ENCODE measurements around the gene LLCFC1.

LLCFC1 gene

DNA sequence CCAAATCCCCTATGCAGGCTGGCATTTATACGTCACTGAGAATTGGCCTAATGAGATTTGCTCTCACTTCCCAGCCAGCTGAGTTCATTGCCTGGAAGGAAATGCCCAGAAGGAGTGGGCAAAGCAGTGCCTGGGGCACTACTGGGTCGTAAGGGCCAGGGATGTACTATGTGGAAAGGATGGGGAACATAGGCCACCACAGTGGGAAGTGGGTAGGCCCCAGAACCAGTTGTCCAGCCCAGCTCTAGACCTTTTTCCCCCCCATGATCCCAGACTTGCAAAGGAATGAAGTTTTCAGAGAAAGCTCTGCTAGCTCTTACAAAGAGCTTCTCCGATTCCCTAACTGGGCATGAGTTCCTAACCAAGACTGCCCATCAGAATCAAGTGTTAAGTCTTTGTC is 19.6 kb upstream of the LLCFC1 start:
- TF ChIP-seq POU2F2 (IDR thresholded peaks at IDR 0.05; ENCODE audit: low read depth, low read length): no peak
- TF ChIP-seq TAF1 (IDR thresholded peaks at IDR 0.05; ENCODE audit: low read depth, low read length): no peak
- no peak for TF ChIP-seq PAX5 (IDR thresholded peaks at IDR 0.05; ENCODE audit: insufficient read depth, low read length, severe bottlenecking)
- TF ChIP-seq POLR2AphosphoS5 (IDR thresholded peaks at IDR 0.05; ENCODE audit: low read depth, low read length): no peak
- no peak for TF ChIP-seq POLR2A (IDR thresholded peaks at IDR 0.05; ENCODE audit: low read depth, low read length)

GRCh38 chr7:142923391-142923790 is 15.9 kb upstream of the LLCFC1 start:
- FAIRE-seq: no peak
- no peak for TF ChIP-seq POLR2A (IDR thresholded peaks at IDR 0.05; ENCODE audit: low read depth, low read length)
- TF ChIP-seq PAX5 (IDR thresholded peaks at IDR 0.05; ENCODE audit: insufficient read depth, low read length, severe bottlenecking): no peak
- TF ChIP-seq SPI1 (IDR thresholded peaks at IDR 0.05; ENCODE audit: low read depth, low read length): no peak
- no peak for TF ChIP-seq POU2F2 (IDR thresholded peaks at IDR 0.05; ENCODE audit: low read depth, low read length)
- TF ChIP-seq TAF1 (IDR thresholded peaks at IDR 0.05; ENCODE audit: low read depth, low read length): no peak
- no peak for TF ChIP-seq POLR2AphosphoS5 (IDR thresholded peaks at IDR 0.05; ENCODE audit: low read depth, low read length)
- no peak for DNase-seq (ENCODE audit: insufficient read length, low spot score)

More for the DNA sequence above, 19.6 kb upstream of the LLCFC1 start:
- no peak for DNase-seq (ENCODE audit: insufficient read length, low spot score)
- FAIRE-seq: no peak

GRCh38 chr7:142925413-142925812 is 13.9 kb upstream of the LLCFC1 start:
- FAIRE-seq: no peak
- TF ChIP-seq PAX5 (IDR thresholded peaks at IDR 0.05; ENCODE audit: insufficient read depth, low read length, severe bottlenecking) (no peak), POU2F2 (IDR thresholded peaks at IDR 0.05; ENCODE audit: low read depth, low read length) (no peak), POLR2A (IDR thresholded peaks at IDR 0.05; ENCODE audit: low read depth, low read length) (no peak), SPI1 (IDR thresholded peaks at IDR 0.05; ENCODE audit: low read depth, low read length) (no peak), POLR2AphosphoS5 (IDR thresholded peaks at IDR 0.05; ENCODE audit: low read depth, low read length) (no peak), TAF1 (IDR thresholded peaks at IDR 0.05; ENCODE audit: low read depth, low read length) (no peak)
- DNase-seq (ENCODE audit: insufficient read length, low spot score): no peak

DNA sequence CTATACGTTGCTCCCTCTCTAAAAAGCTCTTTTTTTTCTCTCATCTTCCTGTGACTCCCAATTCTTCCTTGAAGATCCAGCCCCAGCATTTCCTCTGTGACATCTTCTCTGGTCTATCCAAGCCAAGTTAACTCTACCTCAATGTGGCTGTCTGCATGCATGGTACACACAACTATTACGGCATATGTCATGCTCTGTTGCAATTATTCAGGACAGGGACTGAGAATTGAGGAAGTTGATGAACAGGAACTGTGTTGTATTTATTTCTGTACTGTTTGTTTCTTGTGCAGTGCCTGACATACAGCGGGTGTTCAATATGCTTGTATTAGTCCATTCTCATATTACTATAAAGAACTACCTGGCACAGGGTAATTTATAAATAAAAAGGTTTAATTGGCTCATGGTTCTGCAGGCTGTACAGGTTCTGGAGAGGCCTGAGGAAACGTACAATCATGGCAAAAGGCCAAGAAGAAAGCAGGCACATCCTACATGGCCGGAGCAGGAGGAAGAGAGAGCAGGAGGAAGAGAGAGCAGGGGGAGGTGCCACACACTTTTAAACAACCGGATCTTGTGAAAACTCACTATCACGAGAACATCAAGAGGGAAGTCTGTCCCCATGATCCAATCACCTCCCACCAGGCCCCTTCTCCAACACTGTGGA is 12.1 kb upstream of the LLCFC1 start:
- FAIRE-seq: no peak
- no peak for DNase-seq (ENCODE audit: insufficient read length, low spot score)
- TF ChIP-seq PAX5 (IDR thresholded peaks at IDR 0.05; ENCODE audit: insufficient read depth, low read length, severe bottlenecking): no peak
- no peak for TF ChIP-seq POLR2AphosphoS5 (IDR thresholded peaks at IDR 0.05; ENCODE audit: low read depth, low read length)
- no peak for TF ChIP-seq POLR2A (IDR thresholded peaks at IDR 0.05; ENCODE audit: low read depth, low read length)
- TF ChIP-seq POU2F2 (IDR thresholded peaks at IDR 0.05; ENCODE audit: low read depth, low read length): no peak
- no peak for TF ChIP-seq TAF1 (IDR thresholded peaks at IDR 0.05; ENCODE audit: low read depth, low read length)
- TF ChIP-seq SPI1 (IDR thresholded peaks at IDR 0.05; ENCODE audit: low read depth, low read length): no peak

DNA sequence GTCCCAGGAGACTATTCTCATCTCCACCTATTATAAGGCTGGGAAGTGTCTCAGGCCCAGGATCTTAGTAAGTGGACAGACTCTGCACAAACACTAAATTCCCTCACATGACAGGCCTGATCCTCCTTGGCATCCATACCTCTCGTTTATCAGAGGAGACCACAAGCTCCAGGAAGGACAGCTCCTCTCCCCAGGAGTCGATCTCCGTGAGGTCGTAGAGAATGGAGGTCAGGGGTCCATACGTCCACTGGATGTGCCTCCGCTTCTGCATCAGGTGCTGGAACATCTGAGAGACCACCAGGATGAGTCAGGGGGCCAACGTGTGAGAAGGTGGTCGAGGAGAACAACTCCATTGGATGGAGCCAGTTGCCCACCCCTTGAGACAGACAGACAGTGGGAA is 11.3 kb upstream of the LLCFC1 start:
- TF ChIP-seq PAX5 (IDR thresholded peaks at IDR 0.05; ENCODE audit: insufficient read depth, low read length, severe bottlenecking) (no peak), SPI1 (IDR thresholded peaks at IDR 0.05; ENCODE audit: low read depth, low read length) (no peak), POU2F2 (IDR thresholded peaks at IDR 0.05; ENCODE audit: low read depth, low read length) (no peak), POLR2A (IDR thresholded peaks at IDR 0.05; ENCODE audit: low read depth, low read length) (no peak), TAF1 (IDR thresholded peaks at IDR 0.05; ENCODE audit: low read depth, low read length) (no peak), POLR2AphosphoS5 (IDR thresholded peaks at IDR 0.05; ENCODE audit: low read depth, low read length) (no peak)
- no peak for DNase-seq (ENCODE audit: insufficient read length, low spot score)
- no peak for FAIRE-seq

- no peak for TF ChIP-seq POLR2A (IDR thresholded peaks at IDR 0.05; ENCODE audit: low read depth, low read length)
- no peak for TF ChIP-seq TAF1 (IDR thresholded peaks at IDR 0.05; ENCODE audit: low read depth, low read length)
- no peak for TF ChIP-seq SPI1 (IDR thresholded peaks at IDR 0.05; ENCODE audit: low read depth, low read length)
- TF ChIP-seq POU2F2 (IDR thresholded peaks at IDR 0.05; ENCODE audit: low read depth, low read length): no peak
- no peak for TF ChIP-seq PAX5 (IDR thresholded peaks at IDR 0.05; ENCODE audit: insufficient read depth, low read length, severe bottlenecking)
- no peak for TF ChIP-seq POLR2AphosphoS5 (IDR thresholded peaks at IDR 0.05; ENCODE audit: low read depth, low read length)
- FAIRE-seq: no peak
- no peak for DNase-seq (ENCODE audit: insufficient read length, low spot score)
Observed at GRCh38 chr7:142930126-142930730, 9.1 kb upstream of the LLCFC1 start.

DNA sequence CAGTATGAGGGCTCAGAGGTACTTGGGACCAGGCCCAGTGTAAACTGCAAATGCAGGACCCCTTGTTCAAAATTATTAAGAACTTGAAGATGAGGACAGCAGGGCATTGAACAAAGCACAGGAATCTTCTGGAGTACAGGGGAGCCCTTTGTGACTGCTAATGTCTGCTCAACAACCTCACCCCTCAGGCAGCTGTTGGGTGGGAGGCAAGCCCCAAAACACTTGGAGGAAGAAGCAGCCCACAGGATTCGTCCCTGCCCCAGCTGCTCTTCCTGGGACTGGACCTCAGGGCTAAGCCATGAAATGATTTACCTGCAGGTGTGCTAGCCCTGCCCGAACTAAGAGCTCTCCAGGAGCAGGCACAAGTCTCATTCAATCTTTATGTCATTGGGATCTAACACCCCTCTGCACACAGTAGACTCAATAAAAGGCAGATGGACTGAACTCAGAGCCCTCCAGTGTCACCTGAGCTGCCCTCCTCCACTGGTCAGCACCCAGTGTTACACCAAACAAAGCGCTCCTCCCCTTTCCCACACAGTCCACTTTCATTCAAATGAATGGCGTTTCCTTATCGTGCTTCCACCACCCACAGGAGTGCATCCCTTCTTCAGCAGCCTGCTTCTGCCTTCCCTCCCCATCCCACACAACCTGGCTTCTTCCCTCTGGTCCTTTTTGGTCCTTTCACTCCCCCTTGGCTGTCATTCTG is 6.7 kb upstream of the LLCFC1 start:
- no peak for TF ChIP-seq SPI1 (IDR thresholded peaks at IDR 0.05; ENCODE audit: low read depth, low read length)
- TF ChIP-seq TAF1 (IDR thresholded peaks at IDR 0.05; ENCODE audit: low read depth, low read length): no peak
- TF ChIP-seq POU2F2 (IDR thresholded peaks at IDR 0.05; ENCODE audit: low read depth, low read length): no peak
- TF ChIP-seq PAX5 (IDR thresholded peaks at IDR 0.05; ENCODE audit: insufficient read depth, low read length, severe bottlenecking): no peak
- TF ChIP-seq POLR2A (IDR thresholded peaks at IDR 0.05; ENCODE audit: low read depth, low read length): no peak
- no peak for TF ChIP-seq POLR2AphosphoS5 (IDR thresholded peaks at IDR 0.05; ENCODE audit: low read depth, low read length)
- DNase-seq (ENCODE audit: insufficient read length, low spot score) (no peak), FAIRE-seq (no peak)

DNA sequence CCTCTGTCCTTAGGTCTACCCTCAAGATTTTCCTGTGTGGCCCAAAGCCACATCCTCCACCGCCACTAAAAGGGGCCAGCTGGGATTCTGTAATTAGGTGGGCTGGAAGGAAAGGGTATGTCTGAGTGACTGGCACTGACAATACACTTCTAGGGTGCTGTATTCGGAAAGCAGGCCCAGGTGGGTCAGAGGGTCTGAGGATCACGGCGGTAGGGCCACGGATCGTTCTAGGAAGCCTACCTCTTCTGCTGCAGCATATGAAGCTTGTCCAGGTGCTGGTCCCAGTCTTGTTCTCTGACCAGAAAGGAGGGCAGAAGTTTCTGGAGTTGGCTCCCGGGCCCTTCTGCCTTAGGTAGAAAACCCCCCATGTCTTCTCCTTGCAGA is 6.2 kb upstream of the LLCFC1 start:
- DNase-seq (ENCODE audit: insufficient read length, low spot score): no peak
- FAIRE-seq: no peak

GRCh38 chr7:142933624-142934023 is 5.7 kb upstream of the LLCFC1 start, which contains the start of gene TRPV5:
TSS of gene TRPV5 (minus strand) at chr7:142933746. CDS start at chr7:142933459, 287 bp downstream.
- no peak for TF ChIP-seq SPI1 (IDR thresholded peaks at IDR 0.05; ENCODE audit: low read depth, low read length)
- no peak for TF ChIP-seq TAF1 (IDR thresholded peaks at IDR 0.05; ENCODE audit: low read depth, low read length)
- TF ChIP-seq PAX5 (IDR thresholded peaks at IDR 0.05; ENCODE audit: insufficient read depth, low read length, severe bottlenecking): no peak
- TF ChIP-seq POLR2A (IDR thresholded peaks at IDR 0.05; ENCODE audit: low read depth, low read length): no peak
- TF ChIP-seq POLR2AphosphoS5 (IDR thresholded peaks at IDR 0.05; ENCODE audit: low read depth, low read length): no peak
- no peak for TF ChIP-seq POU2F2 (IDR thresholded peaks at IDR 0.05; ENCODE audit: low read depth, low read length)
- FAIRE-seq: no peak

More for the DNA sequence above, 6.2 kb upstream of the LLCFC1 start:
- no peak for TF ChIP-seq PAX5 (IDR thresholded peaks at IDR 0.05; ENCODE audit: insufficient read depth, low read length, severe bottlenecking)
- no peak for TF ChIP-seq POLR2AphosphoS5 (IDR thresholded peaks at IDR 0.05; ENCODE audit: low read depth, low read length)
- no peak for TF ChIP-seq POU2F2 (IDR thresholded peaks at IDR 0.05; ENCODE audit: low read depth, low read length)
- TF ChIP-seq TAF1 (IDR thresholded peaks at IDR 0.05; ENCODE audit: low read depth, low read length): no peak
- TF ChIP-seq SPI1 (IDR thresholded peaks at IDR 0.05; ENCODE audit: low read depth, low read length): no peak
- TF ChIP-seq POLR2A (IDR thresholded peaks at IDR 0.05; ENCODE audit: low read depth, low read length): no peak

More at GRCh38 chr7:142933624-142934023, 5.7 kb upstream of the LLCFC1 start, which contains the start of gene TRPV5:
- DNase-seq (ENCODE audit: insufficient read length, low spot score): no peak
